SK-N-SH (cell line): ENCODE measurements around the gene CENPE. TPM values are rescaled to one million over a fixed set of nuclear protein-coding genes. Genes with fewer than 3 reads are reported as not detected.

Experiments used
- CTCF ChIA-PET: fragments of 300-600, 350-600 bp; formaldehyde crosslinking; extraction: SDS; loops from one replicate; lab custom pipeline; 2021; lab: Yijun Ruan, JAX
- POLR2A ChIA-PET: fragments of 350-600 bp; sonication (Branson Sonifier 250); formaldehyde crosslinking; extraction: SDS; loops from one replicate; lab custom pipeline; 2020; ENCODE audit warnings: antibody characterized with exemption, inconsistent platforms; lab: Yijun Ruan, JAX
- DNase-seq: peaks from one replicate; pipeline ENCODE4 v3.0.0; 2012
- H2AFZ ChIP-seq: fragments of 200-600 bp; sonication (generic); 2 replicates; pipeline ENCODE4 v1.8.1; 2016; ENCODE audit warnings: antibody characterized with exemption, mild to moderate bottlenecking, low read depth
- H3F3A ChIP-seq: fragments of 200-600 bp; sonication (generic); replicated peaks from 2 replicates; pipeline ENCODE3; 2016; ENCODE audit warnings: antibody characterized with exemption, mild to moderate bottlenecking; ENCODE audit not compliant: insufficient read depth
- H3K27ac ChIP-seq, 2 experiments: fragments of 200-500 bp in 1 of 2; fragments of 200-600 bp in 1 of 2; sonication (Bioruptor generic) in 1 of 2; sonication (generic), shearing (Covaris generic) in 1 of 2; 2 replicates each; pipeline versions ENCODE4 v1.5.1 to v1.6.1; 2014 to 2016; ENCODE audit warnings: low read depth in 2 of 2, inconsistent platforms in 1 of 2, low read length in 1 of 2, mild to moderate bottlenecking in 1 of 2, mixed read lengths in 1 of 2
- H3K27me3 ChIP-seq: fragments of 200-600 bp; sonication (generic), shearing (Covaris generic); 2 replicates; pipeline ENCODE4 v1.6.1; 2016; ENCODE audit warnings: mixed run types; ENCODE audit not compliant: insufficient read depth
- H3K36me3 ChIP-seq, 2 experiments: fragments of 200-500 bp in 1 of 2; fragments of 200-600 bp in 1 of 2; sonication (Bioruptor generic) in 1 of 2; sonication (generic) in 1 of 2; replicated peaks in 1 of 2; 2 replicates each; pipeline versions ENCODE3 to v1.5.1; 2014 to 2016; ENCODE audit warnings: low read length in 1 of 2, mild to moderate bottlenecking in 1 of 2; ENCODE audit not compliant: insufficient read depth in 2 of 2, control insufficient read depth in 1 of 2
- H3K4me1 ChIP-seq, 2 experiments: fragments of 200-500 bp in 1 of 2; fragments of 200-600 bp in 1 of 2; sonication (Bioruptor generic) in 1 of 2; sonication (generic), shearing (Covaris generic) in 1 of 2; 2 replicates each; pipeline versions ENCODE4 v1.5.1 to v1.6.1; 2014 to 2016; ENCODE audit warnings: low read depth in 1 of 2, low read length in 1 of 2, mixed run types in 1 of 2; ENCODE audit not compliant: insufficient read depth in 2 of 2, control insufficient read depth in 1 of 2
- H3K4me2 ChIP-seq: fragments of 200-600 bp; sonication (generic), shearing (Covaris generic); 2 replicates; pipeline ENCODE4 v1.6.1; 2017; ENCODE audit warnings: mixed run types
- H3K4me3 ChIP-seq, 2 experiments: fragments of 200-500 bp in 1 of 2; fragments of 200-600 bp in 1 of 2; sonication (Bioruptor generic) in 1 of 2; sonication (generic), shearing (Covaris generic) in 1 of 2; 2 replicates each; pipeline versions ENCODE4 v1.5.1 to v1.8.1; 2014 to 2016; ENCODE audit warnings: low read depth in 2 of 2, inconsistent platforms in 1 of 2, low read length in 1 of 2, mild to moderate bottlenecking in 1 of 2, mixed read lengths in 1 of 2, moderate library complexity in 1 of 2
- H3K79me2 ChIP-seq: fragments of 200-600 bp; sonication (generic); 2 replicates; pipeline ENCODE4 v1.8.1; 2017; ENCODE audit warnings: mild to moderate bottlenecking; ENCODE audit not compliant: insufficient read depth
- H3K9ac ChIP-seq: fragments of 200-600 bp; sonication (generic); 2 replicates; pipeline ENCODE4 v1.6.1; 2017; ENCODE audit warnings: mixed run types
- H3K9me2 ChIP-seq: fragments of 200-600 bp; sonication (generic); 2 replicates; pipeline ENCODE4 v1.6.1; 2017; ENCODE audit warnings: mixed run types
- H3K9me3 ChIP-seq: fragments of 200-600 bp; sonication (generic); 2 replicates; pipeline ENCODE4 v1.6.1; 2017; ENCODE audit warnings: mixed run types, mild to moderate bottlenecking, moderate library complexity
- H4K20me1 ChIP-seq: fragments of 200-600 bp; sonication (generic); 2 replicates; pipeline ENCODE4 v1.6.1; 2017; ENCODE audit warnings: mild to moderate bottlenecking, mixed run types; ENCODE audit not compliant: insufficient read depth
- EP300 ChIP-seq, 2 experiments: IDR thresholded peaks; 2 replicates each; pipeline versions ENCODE4 v1.4.0 to v1.6.1; 2012; ENCODE audit warnings: borderline replicate concordance in 1 of 2, low read depth in 1 of 2, low read length in 1 of 2
- EZH2phosphoT487 ChIP-seq: fragments of 200-600 bp; sonication (generic); IDR thresholded peaks from 2 replicates; pipeline ENCODE4 v1.6.1; 2017; ENCODE audit warnings: low read depth, mixed run types, mild to moderate bottlenecking, antibody characterized with exemption, moderate library complexity, borderline replicate concordance
- FOSL2 ChIP-seq: IDR thresholded peaks from 2 replicates; pipeline ENCODE4 v1.4.0; 2012; ENCODE audit warnings: low read depth, mild to moderate bottlenecking, moderate library complexity, borderline replicate concordance
- FOXM1 ChIP-seq: IDR thresholded peaks from 2 replicates; pipeline ENCODE4 v1.4.0; 2012; ENCODE audit warnings: low read depth, mild to moderate bottlenecking
- GABPA ChIP-seq: IDR thresholded peaks from 2 replicates; pipeline ENCODE4 v1.4.0; 2012; ENCODE audit warnings: low read depth, mild to moderate bottlenecking
- GATA2 ChIP-seq: sonication (generic); formaldehyde crosslinking; IDR thresholded peaks from 2 replicates; pipeline ENCODE4 v1.5.0; 2020; ENCODE audit warnings: mild to moderate bottlenecking, missing genetic modification reagents
- JUND ChIP-seq: IDR thresholded peaks from 2 replicates; pipeline ENCODE4 v1.4.0; 2012
- MEF2A ChIP-seq: IDR thresholded peaks from 2 replicates; pipeline ENCODE4 v1.4.0; 2012; ENCODE audit warnings: low read depth, borderline replicate concordance
- NFIC ChIP-seq: IDR thresholded peaks from 2 replicates; pipeline ENCODE4 v1.4.0; 2012; ENCODE audit warnings: borderline replicate concordance
- POLR2AphosphoS5 ChIP-seq: IDR thresholded peaks from 2 replicates; pipeline ENCODE4 v1.6.1; 2012; ENCODE audit warnings: low read depth, low read length
- RCOR1 ChIP-seq: fragments of 150-350 bp; IDR thresholded peaks from 2 replicates; pipeline ENCODE4 v1.6.1; 2017; ENCODE audit warnings: antibody characterized with exemption, low read length
- RXRA ChIP-seq: IDR thresholded peaks from 2 replicates; pipeline ENCODE4 v1.4.0; 2012; ENCODE audit warnings: low read depth, mild to moderate bottlenecking, borderline replicate concordance
- SIN3A ChIP-seq: IDR thresholded peaks from 2 replicates; pipeline ENCODE4 v1.6.1; 2012; ENCODE audit warnings: low read depth, mild to moderate bottlenecking, low read length, moderate library complexity, borderline replicate concordance
- SMC3 ChIP-seq: IDR thresholded peaks from 2 replicates; pipeline ENCODE4 v1.6.1; 2012; ENCODE audit warnings: low read depth, low read length, improper control_type of control experiment
- TCF12 ChIP-seq: IDR thresholded peaks from 2 replicates; pipeline ENCODE4 v1.4.0; 2012
- YY1 ChIP-seq: IDR thresholded peaks from 2 replicates; pipeline ENCODE4 v1.4.0; 2012; ENCODE audit warnings: low read depth, mild to moderate bottlenecking
- WGBS: methylation state at CpG from one replicate; pipeline ENCODE4 v1.1.6; 2017; ENCODE audit warnings: low lambda C conversion rate; 5-methylcytosine and 5-hydroxymethylcytosine counted together
- polyA plus RNA-seq, 3 experiments: library from polyadenylated mRNA; depleted of rRNA; stranded (reverse); fragments of >200 nt; gene quantifications; 2 replicates each; pipeline ENCODE4 v1.2.3, GENCODE V29; 2012
- TF ChIP-seq, protein P1 (sequence below): fragments of 200-600 bp; sonication (generic); IDR thresholded peaks from 2 replicates; pipeline ENCODE4 v1.6.1; 2017; ENCODE audit warnings: antibody characterized with exemption, mild to moderate bottlenecking, moderate library complexity
- TF ChIP-seq, protein P2 (sequence below): IDR thresholded peaks from 2 replicates; pipeline ENCODE4 v1.6.1; 2012; ENCODE audit warnings: mild to moderate bottlenecking, low read depth, low read length, moderate library complexity
- TF ChIP-seq, protein P3 (sequence below): fragments of 150-350 bp; IDR thresholded peaks from 2 replicates; pipeline ENCODE4 v1.6.1; 2016; ENCODE audit warnings: mild to moderate bottlenecking, low read depth, low read length
- TF ChIP-seq, protein P4 (sequence below): IDR thresholded peaks from 2 replicates; pipeline ENCODE4 v1.4.0; 2012; ENCODE audit warnings: low read depth
- TF ChIP-seq, protein P5 (sequence below): IDR thresholded peaks from 2 replicates; pipeline ENCODE4; 2012

CENPE gene
- polyA plus RNA-seq, 1 of the 3 experiments (the other 2 are of a cell fraction), result 1.7 TPM

DNA sequence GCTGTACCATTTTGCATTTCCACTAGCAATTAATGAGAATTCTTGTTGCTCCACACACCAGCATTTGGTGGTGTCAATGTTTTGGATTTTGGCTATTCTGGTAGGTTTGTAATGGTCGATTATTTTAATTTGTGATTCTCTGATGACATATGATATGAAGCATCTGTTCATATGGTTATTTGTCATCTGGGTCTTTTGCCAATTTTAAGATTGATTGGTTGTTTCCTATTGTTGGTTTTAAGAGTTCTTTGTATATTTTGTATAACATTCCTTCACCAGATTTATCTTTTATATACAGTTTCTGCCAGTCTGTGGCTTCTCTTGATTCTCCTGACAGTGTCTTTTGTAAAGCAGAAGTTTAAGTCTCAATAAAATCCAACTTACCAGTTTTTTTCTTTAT is 80.0 kb downstream of the CENPE start:
- POLR2A ChIA-PET, result no interaction called here
- Histone ChIP-seq H2AFZ (no peak overlapping the region), H3K4me3 (no peak overlapping the region), H3F3A (peaks cover 3% of the 10 kb centered on the region), H3K27me3 (no peaks in the 10 kb centered on the region), H3K36me3 (peaks cover 18 to 23% of the 10 kb centered on the region in 2 experiments), H3K9ac (no peak overlapping the region), H3K9me2 (no peaks in the 10 kb centered on the region), H3K4me1 (no peaks in the 10 kb centered on the region), H3K9me3 (no peaks in the 10 kb centered on the region), H4K20me1 (no peaks in the 10 kb centered on the region), H3K4me2 (no peak overlapping the region), H3K79me2 (no peaks in the 10 kb centered on the region), H3K27ac (no peak overlapping the region)
- DNase-seq, result no peak
- CTCF ChIA-PET, result no interaction called here
- WGBS, result 84% methylated on average over 1 of the region's 1 CpG
- TF ChIP-seq YY1 (no peak), RXRA (no peak), SIN3A (no peak)
- TF ChIP-seq, protein P1, sequence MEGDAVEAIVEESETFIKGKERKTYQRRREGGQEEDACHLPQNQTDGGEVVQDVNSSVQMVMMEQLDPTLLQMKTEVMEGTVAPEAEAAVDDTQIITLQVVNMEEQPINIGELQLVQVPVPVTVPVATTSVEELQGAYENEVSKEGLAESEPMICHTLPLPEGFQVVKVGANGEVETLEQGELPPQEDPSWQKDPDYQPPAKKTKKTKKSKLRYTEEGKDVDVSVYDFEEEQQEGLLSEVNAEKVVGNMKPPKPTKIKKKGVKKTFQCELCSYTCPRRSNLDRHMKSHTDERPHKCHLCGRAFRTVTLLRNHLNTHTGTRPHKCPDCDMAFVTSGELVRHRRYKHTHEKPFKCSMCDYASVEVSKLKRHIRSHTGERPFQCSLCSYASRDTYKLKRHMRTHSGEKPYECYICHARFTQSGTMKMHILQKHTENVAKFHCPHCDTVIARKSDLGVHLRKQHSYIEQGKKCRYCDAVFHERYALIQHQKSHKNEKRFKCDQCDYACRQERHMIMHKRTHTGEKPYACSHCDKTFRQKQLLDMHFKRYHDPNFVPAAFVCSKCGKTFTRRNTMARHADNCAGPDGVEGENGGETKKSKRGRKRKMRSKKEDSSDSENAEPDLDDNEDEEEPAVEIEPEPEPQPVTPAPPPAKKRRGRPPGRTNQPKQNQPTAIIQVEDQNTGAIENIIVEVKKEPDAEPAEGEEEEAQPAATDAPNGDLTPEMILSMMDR, result no peak

DNA sequence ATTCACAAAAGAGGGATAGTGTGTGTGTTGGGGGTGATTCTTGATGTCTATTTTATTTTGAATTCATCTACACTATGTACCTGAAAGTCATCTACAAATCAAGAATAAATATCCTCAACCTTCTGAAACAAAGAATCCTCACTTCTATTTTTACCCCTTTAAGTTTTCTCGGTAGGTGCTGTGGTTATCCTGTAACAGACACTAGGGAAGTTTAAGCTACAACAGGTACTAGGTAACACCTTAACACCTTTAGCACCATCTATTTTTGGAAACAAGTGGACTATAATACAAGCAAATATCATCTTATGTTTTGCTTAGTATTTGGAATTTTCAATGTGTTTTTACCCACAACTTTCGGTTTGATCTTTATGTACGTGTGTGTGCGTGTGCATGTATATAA is 86.5 kb downstream of the CENPE start:
- Histone ChIP-seq H3K4me2 (no peak overlapping the region), H3K27me3 (no peaks in the 10 kb centered on the region), H2AFZ (no peak overlapping the region), H3K36me3 (peaks cover 32 to 35% of the 10 kb centered on the region in 2 experiments), H3K79me2 (no peaks in the 10 kb centered on the region), H3K9me3 (no peaks in the 10 kb centered on the region), H3K9ac (no peak overlapping the region), H3K9me2 (no peaks in the 10 kb centered on the region), H3F3A (peaks cover 2% of the 10 kb centered on the region), H3K4me1 (no peaks in the 10 kb centered on the region), H3K4me3 (no peak overlapping the region), H4K20me1 (no peaks in the 10 kb centered on the region), H3K27ac (no peak overlapping the region)
- 55% methylated on average over 4 of the region's 4 CpGs for WGBS
- no peak for DNase-seq
- TF ChIP-seq EP300 (IDR thresholded peaks at IDR 0.05; ENCODE audit: borderline replicate concordance in 1 of 2, low read depth in 1 of 2, low read length in 1 of 2) (no peak), FOXM1 (no peak), FOSL2 (no peak), JUND (no peak), POLR2AphosphoS5 (no peak), EZH2phosphoT487 (no peak), TCF12 (no peak), RCOR1 (no peak), MEF2A (no peak), SMC3 (no peak), GATA2 (no peak), YY1 (no peak), NFIC (no peak), GABPA (no peak)
- TF ChIP-seq, protein P2, sequence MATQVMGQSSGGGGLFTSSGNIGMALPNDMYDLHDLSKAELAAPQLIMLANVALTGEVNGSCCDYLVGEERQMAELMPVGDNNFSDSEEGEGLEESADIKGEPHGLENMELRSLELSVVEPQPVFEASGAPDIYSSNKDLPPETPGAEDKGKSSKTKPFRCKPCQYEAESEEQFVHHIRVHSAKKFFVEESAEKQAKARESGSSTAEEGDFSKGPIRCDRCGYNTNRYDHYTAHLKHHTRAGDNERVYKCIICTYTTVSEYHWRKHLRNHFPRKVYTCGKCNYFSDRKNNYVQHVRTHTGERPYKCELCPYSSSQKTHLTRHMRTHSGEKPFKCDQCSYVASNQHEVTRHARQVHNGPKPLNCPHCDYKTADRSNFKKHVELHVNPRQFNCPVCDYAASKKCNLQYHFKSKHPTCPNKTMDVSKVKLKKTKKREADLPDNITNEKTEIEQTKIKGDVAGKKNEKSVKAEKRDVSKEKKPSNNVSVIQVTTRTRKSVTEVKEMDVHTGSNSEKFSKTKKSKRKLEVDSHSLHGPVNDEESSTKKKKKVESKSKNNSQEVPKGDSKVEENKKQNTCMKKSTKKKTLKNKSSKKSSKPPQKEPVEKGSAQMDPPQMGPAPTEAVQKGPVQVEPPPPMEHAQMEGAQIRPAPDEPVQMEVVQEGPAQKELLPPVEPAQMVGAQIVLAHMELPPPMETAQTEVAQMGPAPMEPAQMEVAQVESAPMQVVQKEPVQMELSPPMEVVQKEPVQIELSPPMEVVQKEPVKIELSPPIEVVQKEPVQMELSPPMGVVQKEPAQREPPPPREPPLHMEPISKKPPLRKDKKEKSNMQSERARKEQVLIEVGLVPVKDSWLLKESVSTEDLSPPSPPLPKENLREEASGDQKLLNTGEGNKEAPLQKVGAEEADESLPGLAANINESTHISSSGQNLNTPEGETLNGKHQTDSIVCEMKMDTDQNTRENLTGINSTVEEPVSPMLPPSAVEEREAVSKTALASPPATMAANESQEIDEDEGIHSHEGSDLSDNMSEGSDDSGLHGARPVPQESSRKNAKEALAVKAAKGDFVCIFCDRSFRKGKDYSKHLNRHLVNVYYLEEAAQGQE, result no peak
- TF ChIP-seq, protein P3, sequence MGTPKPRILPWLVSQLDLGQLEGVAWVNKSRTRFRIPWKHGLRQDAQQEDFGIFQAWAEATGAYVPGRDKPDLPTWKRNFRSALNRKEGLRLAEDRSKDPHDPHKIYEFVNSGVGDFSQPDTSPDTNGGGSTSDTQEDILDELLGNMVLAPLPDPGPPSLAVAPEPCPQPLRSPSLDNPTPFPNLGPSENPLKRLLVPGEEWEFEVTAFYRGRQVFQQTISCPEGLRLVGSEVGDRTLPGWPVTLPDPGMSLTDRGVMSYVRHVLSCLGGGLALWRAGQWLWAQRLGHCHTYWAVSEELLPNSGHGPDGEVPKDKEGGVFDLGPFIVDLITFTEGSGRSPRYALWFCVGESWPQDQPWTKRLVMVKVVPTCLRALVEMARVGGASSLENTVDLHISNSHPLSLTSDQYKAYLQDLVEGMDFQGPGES, result no peak
- TF ChIP-seq, protein P4, sequence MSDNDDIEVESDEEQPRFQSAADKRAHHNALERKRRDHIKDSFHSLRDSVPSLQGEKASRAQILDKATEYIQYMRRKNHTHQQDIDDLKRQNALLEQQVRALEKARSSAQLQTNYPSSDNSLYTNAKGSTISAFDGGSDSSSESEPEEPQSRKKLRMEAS, result no peak
- TF ChIP-seq, protein P5, sequence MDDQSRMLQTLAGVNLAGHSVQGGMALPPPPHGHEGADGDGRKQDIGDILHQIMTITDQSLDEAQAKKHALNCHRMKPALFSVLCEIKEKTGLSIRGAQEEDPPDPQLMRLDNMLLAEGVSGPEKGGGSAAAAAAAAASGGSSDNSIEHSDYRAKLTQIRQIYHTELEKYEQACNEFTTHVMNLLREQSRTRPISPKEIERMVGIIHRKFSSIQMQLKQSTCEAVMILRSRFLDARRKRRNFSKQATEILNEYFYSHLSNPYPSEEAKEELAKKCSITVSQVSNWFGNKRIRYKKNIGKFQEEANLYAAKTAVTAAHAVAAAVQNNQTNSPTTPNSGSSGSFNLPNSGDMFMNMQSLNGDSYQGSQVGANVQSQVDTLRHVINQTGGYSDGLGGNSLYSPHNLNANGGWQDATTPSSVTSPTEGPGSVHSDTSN, result no peak
- POLR2A ChIA-PET, result no interaction called here
- CTCF ChIA-PET, result no interaction called here
